Measurements from ENCODE around the gene ATOH8. TPM values are rescaled to one million over a fixed set of nuclear protein-coding genes. Genes with fewer than 3 reads are reported as not detected.

Gene ATOH8
- polyA plus RNA-seq, 1 of the 3 experiments (the other 2 are of a cell fraction): 5.6 TPM

GRCh38 chr2:85774126-85774978 lies 20.6 kb downstream of the ATOH8 start:
- Histone ChIP-seq H4K20me1 (ENCODE audit: insufficient read depth) (no peaks in the 10 kb centered on the region), H3K27me3 (ENCODE audit: insufficient read depth) (no peaks in the 10 kb centered on the region), H3K4me1 (ENCODE audit: control insufficient read depth in 1 of 2, insufficient read depth in 2 of 2, low read depth in 1 of 2, low read length in 1 of 2) (peaks cover 50 to 53% of the 10 kb centered on the region in 2 experiments), H3K9me2 (no peaks in the 10 kb centered on the region), H3K36me3 (replicated peaks in 1 of 2; ENCODE audit: control insufficient read depth in 1 of 2, insufficient read depth in 2 of 2, low read length in 1 of 2) (peaks cover 0 to 20% of the 10 kb centered on the region in 2 experiments), H3K4me2 (peak overlapping the region; percentile 84; the same call in 1 of the 2 replicates), H2AFZ (ENCODE audit: low read depth) (no peak overlapping the region), H3K4me3 (ENCODE audit: low read depth in 2 of 2, low read length in 1 of 2) (no peak overlapping the region), H3K27ac (ENCODE audit: low read depth in 2 of 2, low read length in 1 of 2) (peak overlapping the region; percentile 96 to 99; a peak in 2 of 4 replicates), H3K79me2 (ENCODE audit: insufficient read depth) (peaks cover 62% of the 10 kb centered on the region), H3K9me3 (no peaks in the 10 kb centered on the region), H3K9ac (no peak overlapping the region), H3F3A (replicated peaks; ENCODE audit: insufficient read depth) (peaks cover 30% of the 10 kb centered on the region)
- no peak for DNase-seq
- WGBS (ENCODE audit: low lambda C conversion rate): 92% methylated on average over 8 of the region's 9 CpGs
- TF ChIP-seq EZH2phosphoT487 (IDR thresholded peaks at IDR 0.05; ENCODE audit: borderline replicate concordance, low read depth): no peak
- TF ChIP-seq JUND (IDR thresholded peaks at IDR 0.05): no peak
- TF ChIP-seq MXI1 (IDR thresholded peaks at IDR 0.05; ENCODE audit: low read depth, low read length): no peak
- TF ChIP-seq NRF1 (IDR thresholded peaks at IDR 0.05; ENCODE audit: low read depth, low read length): no peak
- no peak for TF ChIP-seq RCOR1 (IDR thresholded peaks at IDR 0.05; ENCODE audit: low read length)
- ChIA-PET POLR2A (no interaction called here), CTCF (interaction anchor here (0.6 to 9.7 kb wide), 15 partner anchors 12 to 54 kb away, joined by 3 to 80 read pairs (median 5); partner anchors contain the start of gene ATOH8)

GRCh38 chr2:85775406-85776381 lies 21.9 kb downstream of the ATOH8 start:
- no peak for TF ChIP-seq YY1 (IDR thresholded peaks at IDR 0.05; ENCODE audit: low read depth)
- TF ChIP-seq MEF2A (IDR thresholded peaks at IDR 0.05; ENCODE audit: borderline replicate concordance, low read depth): no peak
- no peak for TF ChIP-seq EZH2phosphoT487 (IDR thresholded peaks at IDR 0.05; ENCODE audit: borderline replicate concordance, low read depth)
- no peak for TF ChIP-seq SMC3 (IDR thresholded peaks at IDR 0.05; ENCODE audit: low read depth, low read length)
- TF ChIP-seq, protein P1, sequence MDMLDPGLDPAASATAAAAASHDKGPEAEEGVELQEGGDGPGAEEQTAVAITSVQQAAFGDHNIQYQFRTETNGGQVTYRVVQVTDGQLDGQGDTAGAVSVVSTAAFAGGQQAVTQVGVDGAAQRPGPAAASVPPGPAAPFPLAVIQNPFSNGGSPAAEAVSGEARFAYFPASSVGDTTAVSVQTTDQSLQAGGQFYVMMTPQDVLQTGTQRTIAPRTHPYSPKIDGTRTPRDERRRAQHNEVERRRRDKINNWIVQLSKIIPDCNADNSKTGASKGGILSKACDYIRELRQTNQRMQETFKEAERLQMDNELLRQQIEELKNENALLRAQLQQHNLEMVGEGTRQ (IDR thresholded peaks at IDR 0.05; ENCODE audit: borderline replicate concordance, low read depth, low read length): no peak
- TF ChIP-seq RFX5 (IDR thresholded peaks at IDR 0.05; ENCODE audit: low read length): no peak
- no peak for TF ChIP-seq RAD21 (IDR thresholded peaks at IDR 0.05; ENCODE audit: low read length)
- no peak for TF ChIP-seq EP300 (IDR thresholded peaks at IDR 0.05; ENCODE audit: borderline replicate concordance in 1 of 2, low read depth in 1 of 2, low read length in 1 of 2)
- TF ChIP-seq ELF1 (IDR thresholded peaks at IDR 0.05): no peak
- TF ChIP-seq, protein P2, sequence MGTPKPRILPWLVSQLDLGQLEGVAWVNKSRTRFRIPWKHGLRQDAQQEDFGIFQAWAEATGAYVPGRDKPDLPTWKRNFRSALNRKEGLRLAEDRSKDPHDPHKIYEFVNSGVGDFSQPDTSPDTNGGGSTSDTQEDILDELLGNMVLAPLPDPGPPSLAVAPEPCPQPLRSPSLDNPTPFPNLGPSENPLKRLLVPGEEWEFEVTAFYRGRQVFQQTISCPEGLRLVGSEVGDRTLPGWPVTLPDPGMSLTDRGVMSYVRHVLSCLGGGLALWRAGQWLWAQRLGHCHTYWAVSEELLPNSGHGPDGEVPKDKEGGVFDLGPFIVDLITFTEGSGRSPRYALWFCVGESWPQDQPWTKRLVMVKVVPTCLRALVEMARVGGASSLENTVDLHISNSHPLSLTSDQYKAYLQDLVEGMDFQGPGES (IDR thresholded peaks at IDR 0.05; ENCODE audit: low read depth, low read length): no peak
- no peak for TF ChIP-seq CTCF (IDR thresholded peaks at IDR 0.05)
- H3K79me2 ChIP-seq (ENCODE audit: insufficient read depth): peaks cover 55% of the 10 kb centered on the region
- no peaks in the 10 kb centered on the region for H3K9me3 ChIP-seq
- H3K27ac ChIP-seq (ENCODE audit: low read depth in 2 of 2, low read length in 1 of 2): no peak overlapping the region
- H2AFZ ChIP-seq (ENCODE audit: low read depth): no peak overlapping the region
- no peak overlapping the region for H3K4me3 ChIP-seq (ENCODE audit: low read depth in 2 of 2, low read length in 1 of 2)
- H3K4me1 ChIP-seq (ENCODE audit: control insufficient read depth in 1 of 2, insufficient read depth in 2 of 2, low read depth in 1 of 2, low read length in 1 of 2): peaks cover 36 to 40% of the 10 kb centered on the region in 2 experiments
- no peak overlapping the region for H3K9ac ChIP-seq
- no peaks in the 10 kb centered on the region for H3K27me3 ChIP-seq (ENCODE audit: insufficient read depth)
- peaks cover 0 to 24% of the 10 kb centered on the region in 2 experiments for H3K36me3 ChIP-seq (replicated peaks in 1 of 2; ENCODE audit: control insufficient read depth in 1 of 2, insufficient read depth in 2 of 2, low read length in 1 of 2)
- no peaks in the 10 kb centered on the region for H4K20me1 ChIP-seq (ENCODE audit: insufficient read depth)
- no peak overlapping the region for H3K4me2 ChIP-seq
- H3K9me2 ChIP-seq: no peaks in the 10 kb centered on the region
- POLR2A ChIA-PET: interaction anchor here (0.9 kb wide), 1 partner anchor 19 kb away, joined by 3 read pairs; no protein-coding TSS in a partner anchor
- peaks cover 24% of the 10 kb centered on the region for H3F3A ChIP-seq (replicated peaks; ENCODE audit: insufficient read depth)
- DNase-seq: no peak
- WGBS (ENCODE audit: low lambda C conversion rate): 96% methylated on average over 11 of the region's 12 CpGs
- CTCF ChIA-PET: interaction anchor here (1.2 to 9.7 kb wide), 12 partner anchors 9 to 68 kb away, joined by 3 to 80 read pairs (median 6); no protein-coding TSS in a partner anchor

Data from SK-N-SH (cell line).